GM18502 (cell line): ENCODE measurements around the gene GSS.

ENCODE experiments used
- ATAC-seq: cut with Tn5 transposase; IDR thresholded peaks from one replicate; pipeline ENCODE4 v1.9.1; 2021; ENCODE audit warnings: mild to moderate bottlenecking; ENCODE audit not compliant: unreplicated experiment, poor library complexity

The GSS gene

GRCh38 chr20:34955231-34956040, at the start of gene GSS, which contains the start of gene MYH7B:
TSS of gene GSS (minus strand) at chr20:34955806. CDS start at chr20:34951852, 3,954 bp downstream.
TSS of gene MYH7B (plus strand) at chr20:34955868. CDS start at chr20:34978006, 22,138 bp downstream.
- peak; percentile 89 for ATAC-seq

- no peak for ATAC-seq
Observed at GRCh38 chr20:35004749-35005462, 49.3 kb upstream of the GSS start.

DNA sequence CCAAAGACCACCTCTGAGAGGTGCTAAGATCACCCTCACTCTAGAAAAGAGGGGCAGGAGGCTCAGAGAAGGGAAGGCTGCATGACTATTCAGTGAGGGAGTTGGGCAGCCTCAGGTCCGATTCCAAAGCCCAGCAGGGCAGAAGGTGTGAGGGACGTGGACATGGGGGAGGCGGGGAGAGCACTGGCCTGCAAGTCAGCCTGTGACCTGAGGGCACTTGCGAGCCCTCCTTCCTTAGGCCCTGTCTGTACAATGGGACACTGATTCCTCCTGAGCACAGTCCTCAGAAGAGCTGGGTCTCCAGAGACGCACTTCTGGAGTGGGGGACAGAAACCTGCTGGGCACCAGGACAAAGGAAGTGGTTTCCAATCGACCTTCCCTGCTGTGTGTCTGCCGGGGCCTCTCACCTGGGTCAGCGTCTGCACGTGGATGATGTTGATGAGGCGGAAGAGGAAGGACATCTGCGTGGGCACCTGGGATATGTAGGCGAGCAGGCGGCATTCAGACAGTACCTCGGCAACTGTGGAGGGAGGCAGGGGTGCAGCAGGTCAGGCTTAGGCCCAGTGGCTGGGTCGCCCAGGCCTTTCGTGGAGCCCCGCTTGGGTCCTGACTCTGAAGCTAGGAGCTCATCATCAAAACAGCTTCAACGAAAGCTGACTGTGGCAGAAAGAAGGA, 48.6 kb upstream of the GSS start:
- ATAC-seq = no peak

DNA sequence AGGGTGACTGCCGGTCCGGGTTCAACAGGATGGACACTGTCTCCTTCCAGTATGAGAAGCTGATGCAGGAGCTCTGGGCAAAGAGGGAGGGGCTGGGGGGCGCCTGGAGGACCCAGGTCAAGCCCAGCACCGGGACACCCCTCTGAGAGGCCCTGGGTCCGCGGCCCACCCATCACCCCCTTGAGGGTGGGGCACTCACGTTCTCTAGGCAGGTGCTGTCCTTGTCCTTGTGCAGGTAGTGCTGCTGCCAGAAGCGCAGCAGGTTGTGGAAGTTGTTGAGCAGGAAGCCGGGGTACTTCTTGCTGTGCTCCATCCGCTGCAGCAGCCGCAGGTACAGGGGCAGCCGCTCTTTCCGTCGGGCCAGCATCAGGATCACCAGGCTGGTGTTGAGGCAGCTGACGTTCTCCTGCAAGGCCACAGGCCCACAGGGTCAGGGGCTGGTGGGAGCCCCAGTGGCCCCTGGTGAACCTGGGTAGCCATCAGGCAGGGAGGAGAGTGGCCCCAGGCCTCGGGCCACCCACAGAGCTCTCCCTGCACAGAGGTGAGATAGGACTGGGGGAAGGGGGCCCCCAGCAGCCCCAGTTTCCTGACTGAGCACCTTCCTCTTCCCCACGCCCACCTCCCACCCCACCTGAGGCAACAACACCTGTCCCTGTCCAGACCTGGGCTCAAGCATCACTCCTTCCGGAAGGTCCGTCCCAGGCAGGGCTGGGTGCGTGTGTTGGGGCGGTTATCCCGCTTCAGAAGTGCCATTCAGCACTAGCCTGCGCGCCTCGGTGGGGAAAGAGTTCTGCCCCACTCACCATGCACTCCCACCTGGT, 47.8 kb upstream of the GSS start:
- ATAC-seq = no peak

GRCh38 chr20:35002426-35003210, 47.0 kb upstream of the GSS start:
- ATAC-seq = no peak

DNA sequence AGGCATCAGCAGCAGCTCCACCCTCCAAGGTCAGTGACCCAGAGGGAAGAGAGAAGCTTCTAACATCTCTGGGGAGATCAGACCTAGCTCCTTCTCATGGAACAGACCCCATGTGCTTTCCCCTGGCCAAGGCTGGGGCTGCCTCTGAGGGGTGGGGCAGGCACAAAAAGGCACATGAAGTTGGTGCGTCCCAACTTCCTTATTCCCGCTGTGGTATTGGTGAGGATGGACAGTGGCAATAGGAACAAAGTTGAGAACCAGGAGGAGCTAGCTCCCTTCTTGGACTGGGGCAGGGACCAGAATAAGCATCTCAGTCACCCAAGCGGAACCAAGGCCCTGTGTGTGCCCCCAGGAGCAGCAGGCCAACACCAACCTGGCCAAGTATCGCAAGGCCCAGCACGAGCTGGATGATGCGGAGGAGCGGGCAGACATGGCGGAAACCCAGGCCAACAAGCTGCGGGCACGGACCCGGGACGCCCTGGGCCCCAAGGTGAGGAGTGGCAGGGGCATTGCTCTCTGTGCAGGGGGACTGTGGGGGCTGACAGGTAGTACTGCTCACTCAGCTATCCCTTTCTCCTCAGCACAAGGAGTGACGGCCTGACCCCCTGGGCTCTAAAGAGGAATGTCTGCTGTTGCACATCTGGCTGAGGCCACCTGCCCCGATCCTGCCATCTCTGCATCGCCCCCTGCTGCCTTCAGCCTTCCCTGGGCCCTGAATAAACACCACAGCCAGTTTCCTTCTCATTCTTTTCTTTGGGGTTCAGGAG, 46.2 kb upstream of the GSS start:
- no peak for ATAC-seq

- no peak for ATAC-seq
Observed at GRCh38 chr20:35000922-35001595, 45.5 kb upstream of the GSS start.

DNA sequence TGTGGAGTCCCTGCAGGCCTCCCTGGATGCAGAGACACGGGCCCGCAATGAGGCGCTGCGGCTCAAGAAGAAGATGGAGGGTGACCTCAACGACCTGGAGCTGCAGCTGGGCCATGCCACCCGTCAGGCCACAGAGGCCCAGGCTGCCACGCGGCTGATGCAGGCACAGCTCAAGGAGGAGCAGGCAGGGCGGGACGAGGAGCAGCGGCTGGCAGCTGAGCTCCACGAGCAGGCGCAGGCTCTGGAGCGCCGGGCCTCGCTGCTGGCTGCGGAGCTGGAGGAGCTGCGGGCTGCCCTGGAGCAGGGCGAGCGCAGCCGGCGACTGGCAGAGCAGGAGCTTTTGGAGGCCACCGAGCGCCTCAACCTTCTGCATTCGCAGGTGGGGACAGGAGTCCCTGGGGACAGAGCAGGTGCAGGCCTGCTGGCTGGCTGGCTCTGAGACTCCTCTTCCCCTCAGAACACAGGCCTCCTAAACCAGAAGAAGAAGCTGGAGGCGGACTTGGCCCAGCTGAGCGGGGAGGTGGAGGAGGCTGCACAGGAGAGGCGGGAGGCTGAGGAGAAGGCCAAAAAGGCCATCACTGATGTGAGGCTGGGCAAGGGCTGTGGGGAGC, 44.8 kb upstream of the GSS start:
- no peak for ATAC-seq

DNA sequence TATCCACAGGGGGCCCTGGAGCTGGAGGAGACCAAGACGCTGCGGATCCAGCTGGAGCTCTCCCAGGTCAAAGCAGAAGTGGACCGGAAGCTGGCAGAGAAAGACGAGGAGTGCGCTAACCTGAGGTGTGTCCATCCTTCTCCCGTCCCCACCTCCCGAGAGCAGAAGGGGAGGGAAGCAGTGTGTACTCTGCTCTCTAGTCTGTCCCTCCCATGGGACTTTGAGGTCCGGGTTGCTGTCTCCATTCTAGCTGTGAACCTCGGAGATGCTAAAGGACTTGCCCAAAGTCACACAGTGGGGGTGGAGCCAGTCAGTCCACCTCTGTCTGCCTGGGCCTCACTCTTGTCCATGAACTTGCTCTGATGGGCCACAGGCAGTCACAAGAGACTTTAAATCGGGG, 44.2 kb upstream of the GSS start:
- no peak for ATAC-seq

- ATAC-seq = no peak
Observed at GRCh38 chr20:34999021-34999451, 43.4 kb upstream of the GSS start.

- ATAC-seq = no peak
Observed at GRCh38 chr20:34998331-34998950, 42.8 kb upstream of the GSS start.

- no peak for ATAC-seq
Observed at GRCh38 chr20:34997774-34998173, 42.2 kb upstream of the GSS start.

DNA sequence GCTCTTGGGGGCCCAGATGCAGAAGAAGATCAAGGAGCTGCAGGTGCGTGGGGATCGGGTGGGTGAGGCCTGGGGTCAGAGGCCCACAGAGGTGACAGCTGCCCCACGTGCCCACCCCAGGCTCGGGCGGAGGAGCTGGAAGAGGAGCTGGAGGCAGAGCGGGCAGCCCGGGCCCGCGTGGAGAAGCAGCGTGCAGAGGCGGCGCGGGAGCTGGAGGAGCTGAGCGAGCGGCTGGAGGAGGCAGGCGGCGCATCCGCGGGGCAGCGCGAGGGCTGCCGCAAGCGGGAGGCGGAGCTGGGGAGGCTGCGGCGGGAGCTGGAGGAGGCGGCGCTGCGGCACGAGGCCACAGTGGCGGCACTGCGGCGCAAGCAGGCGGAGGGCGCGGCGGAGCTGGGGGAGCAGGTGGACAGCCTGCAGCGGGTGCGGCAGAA, 41.5 kb upstream of the GSS start:
- no peak for ATAC-seq

DNA sequence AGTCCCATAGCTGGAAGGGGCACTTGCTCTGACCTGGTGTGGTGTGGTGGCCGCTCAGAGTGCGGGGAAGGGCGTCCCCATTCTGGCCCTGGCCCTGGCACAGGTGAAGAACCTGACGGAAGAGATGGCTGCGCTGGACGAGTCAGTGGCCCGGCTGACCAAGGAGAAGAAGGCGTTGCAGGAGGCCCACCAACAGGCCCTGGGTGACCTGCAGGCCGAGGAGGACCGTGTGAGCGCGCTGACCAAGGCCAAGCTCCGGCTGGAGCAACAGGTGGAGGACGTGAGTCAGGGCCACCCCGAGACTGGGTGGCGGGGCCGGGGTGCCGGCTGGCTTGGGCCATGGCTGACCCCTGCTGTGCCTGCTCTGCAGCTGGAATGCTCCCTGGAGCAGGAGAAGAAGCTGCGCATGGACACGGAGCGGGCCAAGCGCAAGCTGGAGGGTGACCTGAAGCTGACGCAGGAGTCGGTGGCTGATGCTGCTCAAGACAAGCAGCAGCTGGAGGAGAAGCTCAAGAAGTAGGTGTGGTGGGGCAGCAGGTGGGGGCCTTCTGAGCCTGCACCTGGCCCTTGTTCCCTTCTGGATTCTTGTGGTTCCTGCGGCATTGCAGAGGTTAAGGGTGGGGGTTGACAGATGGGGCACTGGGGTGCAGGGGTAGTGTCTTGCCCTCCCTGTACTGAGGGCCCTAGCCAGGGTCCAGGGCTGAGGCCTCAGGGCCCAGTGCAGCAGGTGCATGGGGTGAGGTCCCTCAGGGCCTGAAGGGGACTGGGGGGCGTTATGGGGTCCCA, 40.8 kb upstream of the GSS start:
- ATAC-seq = no peak

- ATAC-seq = no peak
Observed at GRCh38 chr20:34995696-34996095, 40.1 kb upstream of the GSS start.

- ATAC-seq = no peak
Observed at GRCh38 chr20:34995192-34995591, 39.6 kb upstream of the GSS start.
